Activated CD8-positive, alpha-beta memory T cell treated with anti-CD3 and anti-CD28 coated beads, Interleukin-2, amount 50 U/mL, for 4 hours (primary cell): Measurements from ENCODE around the gene TJP1.
"Not testable (repeated sequence)": the region's sequence is repeated elsewhere in the genome, so short reads cannot be mapped to it uniquely, and the experiment has no call there.

Experiments
- DNase-seq: peaks from one replicate; pipeline ENCODE4 v3.0.0-alpha.2; 2020

Gene TJP1

GRCh38 chr15:29835301-29835700 is 13.0 kb upstream of the TJP1 start:
- no peak for DNase-seq

GRCh38 chr15:29832709-29833108 is 10.4 kb upstream of the TJP1 start:
- DNase-seq = no peak

GRCh38 chr15:29826908-29827820 is 4.9 kb upstream of the TJP1 start:
- DNase-seq = no peak

GRCh38 chr15:29825227-29825626 is 3.0 kb upstream of the TJP1 start:
- no peak for DNase-seq

GRCh38 chr15:29822684-29823459 is 604 bp upstream of the TJP1 start:
- DNase-seq = no peak

GRCh38 chr15:29821416-29822099 is 710 bp downstream of the TJP1 start:
- no peak for DNase-seq

GRCh38 chr15:29820394-29821154 is 1.7 kb downstream of the TJP1 start:
- DNase-seq = no peak

- no peak for DNase-seq
Observed at GRCh38 chr15:29819979-29820378, 2.3 kb downstream of the TJP1 start.

GRCh38 chr15:29818141-29818540 is 4.1 kb downstream of the TJP1 start:
- DNase-seq = no peak

GRCh38 chr15:29817455-29817854 is 4.8 kb downstream of the TJP1 start:
- not testable (repeated sequence) for DNase-seq

- no peak for DNase-seq
Observed at GRCh38 chr15:29815000-29815710, 7.1 kb downstream of the TJP1 start.

- DNase-seq = no peak
Observed at GRCh38 chr15:29813009-29813408, 9.3 kb downstream of the TJP1 start.

GRCh38 chr15:29812384-29812694 is 9.9 kb downstream of the TJP1 start:
- no peak for DNase-seq

- DNase-seq = no peak
Observed at GRCh38 chr15:29811691-29812383, 10.4 kb downstream of the TJP1 start.

- DNase-seq = no peak
Observed at GRCh38 chr15:29805708-29806104, 16.6 kb downstream of the TJP1 start.

- no peak for DNase-seq
Observed at GRCh38 chr15:29805043-29805707, 17.1 kb downstream of the TJP1 start.

GRCh38 chr15:29802411-29802810 is 19.9 kb downstream of the TJP1 start:
- no peak for DNase-seq

GRCh38 chr15:29800491-29801366 is 21.5 kb downstream of the TJP1 start:
- no peak for DNase-seq

- DNase-seq = no peak
Observed at GRCh38 chr15:29799859-29800258, 22.4 kb downstream of the TJP1 start.

- no peak for DNase-seq
Observed at GRCh38 chr15:29795610-29796009, 26.7 kb downstream of the TJP1 start.
